ENCODE data around the gene ZBTB6.
"Not testable (repeated sequence)": the region's sequence is repeated elsewhere in the genome, so short reads cannot be mapped to it uniquely, and the experiment has no call there.

Gene ZBTB6

DNA sequence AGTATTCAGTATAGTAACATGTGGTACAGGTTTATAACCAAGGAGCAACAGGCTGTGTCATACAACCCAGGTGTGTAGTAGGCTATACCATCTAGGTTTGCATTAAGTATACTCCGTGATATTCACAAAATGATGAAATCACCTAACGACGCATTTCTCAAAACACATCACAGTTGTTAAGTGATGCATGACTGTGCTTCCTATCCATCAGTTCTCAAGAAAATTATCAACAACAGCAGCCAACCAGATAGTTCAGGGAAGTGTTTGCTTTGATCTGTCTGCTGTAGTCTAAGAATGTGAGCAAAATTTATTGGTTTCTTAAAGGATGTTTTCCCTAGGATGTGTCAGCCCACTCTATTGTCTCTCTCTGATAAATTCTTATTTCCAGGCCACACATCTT, 10.8 kb upstream of the ZBTB6 start:
- no peak for DNase-seq (ENCODE audit: low read depth, low spot score)

DNA sequence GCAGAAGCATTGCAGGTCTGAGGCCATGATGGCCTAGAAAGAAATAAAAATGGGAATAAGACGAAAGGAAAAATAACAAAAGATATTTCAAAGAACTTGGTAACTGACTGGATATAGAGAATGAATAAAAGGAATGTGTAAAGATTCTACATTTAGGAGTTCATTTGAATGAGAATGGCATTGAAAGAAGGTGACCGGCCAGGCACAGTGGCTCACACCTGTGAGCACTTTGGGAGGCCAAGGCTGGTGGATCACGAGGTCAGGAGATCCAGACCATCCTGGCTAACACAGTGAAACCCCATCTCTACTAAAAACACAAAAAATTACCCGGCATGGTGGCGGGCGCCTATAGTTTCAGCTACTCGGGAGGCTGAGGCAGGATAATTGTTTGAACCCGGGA, 9.6 kb upstream of the ZBTB6 start:
- no peak for DNase-seq (ENCODE audit: low read depth, low spot score)

DNA sequence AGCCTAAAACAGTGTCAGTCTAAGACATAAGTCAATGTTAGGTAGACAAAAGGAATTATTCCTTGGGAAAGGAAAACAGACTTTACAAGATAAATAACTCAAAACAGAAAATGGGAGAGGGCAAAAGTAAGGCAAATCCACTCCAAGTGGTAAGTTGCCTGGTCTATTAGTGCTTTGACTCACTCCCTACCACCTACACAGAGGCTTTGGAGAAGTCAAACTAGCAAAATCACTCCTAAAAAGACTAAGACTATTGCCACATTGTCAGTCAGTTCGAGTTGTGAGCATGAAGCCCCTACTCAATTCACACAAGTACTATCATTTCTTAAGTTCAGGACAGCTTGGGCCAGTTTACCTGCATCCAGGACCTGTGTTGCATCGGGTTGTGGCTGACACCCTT, 5.2 kb upstream of the ZBTB6 start:
- no peak for DNase-seq (ENCODE audit: low read depth, low spot score)

DNA sequence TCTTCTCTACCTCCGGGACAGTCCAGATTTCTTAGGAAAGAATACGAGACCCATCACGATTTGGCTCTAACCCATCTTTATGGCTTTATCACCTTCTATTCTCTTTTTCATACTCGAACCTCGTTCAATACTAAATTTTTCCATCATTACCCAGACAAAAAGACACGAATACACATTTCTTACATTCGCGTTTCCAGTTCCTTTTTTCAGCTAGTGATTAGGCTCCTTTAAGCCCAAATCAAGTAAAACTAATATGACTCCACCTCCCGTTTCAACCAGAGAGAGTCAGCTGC, 506 bp downstream of the ZBTB6 start:
- no peak for DNase-seq (ENCODE audit: low read depth, low spot score)

DNA sequence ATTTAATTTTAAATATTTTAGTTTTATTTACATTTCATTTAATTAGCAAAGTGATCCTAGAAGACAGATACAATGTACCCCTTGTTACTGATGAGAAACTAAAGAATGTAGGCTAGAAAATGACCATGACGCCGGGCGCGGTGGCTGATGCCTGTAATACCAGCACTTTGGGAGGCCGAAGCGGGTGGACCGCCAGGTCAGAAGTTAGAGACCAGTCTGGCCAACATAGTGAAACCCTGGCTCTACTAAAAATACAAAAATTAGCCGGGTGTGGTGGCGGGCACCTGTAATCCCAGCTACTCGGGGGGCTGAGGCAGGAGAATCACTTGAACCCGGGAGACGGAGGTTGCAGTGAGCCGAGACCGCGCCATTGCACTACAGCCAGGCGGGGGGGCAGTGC, 7.0 kb downstream of the ZBTB6 start:
- DNase-seq (ENCODE audit: low read depth, low spot score) = not testable (repeated sequence)

DNA sequence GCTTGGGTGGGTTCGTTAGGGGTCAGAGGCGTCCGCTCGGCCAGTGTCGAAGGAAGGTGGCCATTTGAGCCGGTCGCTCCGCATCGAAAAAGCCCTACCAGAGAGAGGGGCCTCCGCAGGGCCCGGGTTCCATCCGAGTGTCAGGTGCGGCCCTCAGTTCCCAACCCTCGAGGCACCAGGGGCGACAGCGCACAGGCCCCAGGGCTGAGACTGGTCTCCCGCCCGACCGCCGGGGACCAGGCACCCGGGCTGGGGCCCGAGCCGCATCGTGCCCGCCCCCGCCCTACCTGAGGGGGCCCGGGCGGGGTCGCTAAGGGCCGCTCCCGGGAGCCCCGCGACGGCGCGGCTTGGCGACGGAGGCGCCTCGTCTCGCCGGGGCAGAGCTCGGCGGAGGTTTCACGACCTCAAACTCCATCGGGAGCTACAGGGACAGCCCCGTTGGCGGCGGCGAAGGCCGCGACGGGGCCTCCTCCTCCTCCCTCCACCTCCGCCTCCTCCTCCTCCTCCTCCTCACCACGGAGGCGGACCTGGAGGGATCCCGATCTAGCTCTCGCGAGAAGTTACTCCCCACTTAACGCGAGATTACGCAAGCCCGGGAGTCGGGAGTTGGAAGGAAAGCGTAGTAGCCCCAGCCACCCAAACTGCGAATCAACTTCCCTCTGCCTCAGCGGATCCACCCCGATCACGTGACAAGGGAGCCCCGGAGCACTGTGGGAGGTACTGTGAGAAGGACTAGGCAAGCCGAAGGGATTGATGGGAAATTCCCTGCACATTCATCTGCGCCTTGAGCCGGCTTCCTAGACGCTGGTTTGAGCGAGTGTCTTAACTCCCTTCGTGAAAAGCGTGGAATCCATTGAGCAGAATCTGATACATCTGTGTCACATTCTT, 8.1 kb downstream of the ZBTB6 start, which contains the start of gene RC3H2:
Gene RC3H2, minus strand, starts transcription at position 537 of the 888 bp plus-strand sequence. CDS start 7,850 bp downstream, outside the sequence.
- peak; percentile 93 for DNase-seq (ENCODE audit: low read depth, low spot score)

DNA sequence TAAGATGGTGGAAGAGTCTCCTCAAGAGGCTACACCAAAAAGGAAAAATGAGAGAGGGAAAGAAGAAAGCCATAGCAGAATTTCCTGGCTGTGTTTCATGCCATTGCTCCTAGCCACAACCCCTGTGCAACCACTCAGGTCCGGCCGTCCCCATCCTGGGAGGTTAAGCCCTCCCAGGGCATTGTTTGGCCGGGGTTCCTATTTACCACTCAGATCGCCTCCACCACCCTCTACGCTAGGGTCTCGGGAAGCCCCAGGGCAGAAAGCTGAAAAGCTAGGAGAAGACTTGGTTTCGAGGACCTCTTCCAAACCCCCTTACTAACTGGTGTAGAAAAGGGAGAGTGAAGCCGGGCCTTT, 8.7 kb downstream of the ZBTB6 start:
- DNase-seq (ENCODE audit: low read depth, low spot score) = no peak

DNA sequence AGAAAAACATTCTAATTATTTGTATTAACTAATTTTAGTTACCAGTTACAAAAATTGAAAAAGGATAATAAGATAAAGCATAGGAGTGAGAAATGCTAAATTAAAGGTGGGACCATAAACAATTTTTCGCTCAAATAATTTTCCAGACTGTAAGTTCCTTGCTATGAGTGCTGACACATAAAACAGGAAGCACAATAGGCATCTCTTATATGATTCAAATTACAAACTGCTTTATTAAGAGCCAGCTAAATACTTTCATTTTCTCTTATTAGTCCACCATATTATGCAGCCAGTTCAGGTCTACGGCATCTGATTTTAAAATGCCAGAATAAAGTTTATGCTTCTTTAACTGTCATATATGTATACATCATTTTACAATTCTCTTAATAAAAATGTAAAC, 12.3 kb downstream of the ZBTB6 start:
- no peak for DNase-seq (ENCODE audit: low read depth, low spot score)

DNA sequence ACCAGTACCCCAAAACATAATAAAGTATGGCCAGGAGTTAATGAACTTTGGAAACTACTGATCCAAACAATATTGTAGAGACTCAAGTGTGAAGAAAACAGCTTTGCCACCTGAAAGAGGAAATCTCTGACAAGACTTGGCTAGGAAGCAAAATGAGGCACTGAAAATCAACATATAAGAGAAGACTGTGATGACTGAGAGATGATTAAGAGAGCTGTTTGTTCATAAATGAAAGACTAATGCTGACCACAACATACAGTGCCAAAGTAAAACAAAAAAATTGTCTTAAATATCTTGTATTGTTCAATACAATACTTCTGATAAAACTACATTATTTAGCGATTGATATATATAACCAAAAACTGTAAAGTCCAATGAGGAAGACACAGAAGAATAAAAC, 15.2 kb downstream of the ZBTB6 start:
- no peak for DNase-seq (ENCODE audit: low read depth, low spot score)

DNA sequence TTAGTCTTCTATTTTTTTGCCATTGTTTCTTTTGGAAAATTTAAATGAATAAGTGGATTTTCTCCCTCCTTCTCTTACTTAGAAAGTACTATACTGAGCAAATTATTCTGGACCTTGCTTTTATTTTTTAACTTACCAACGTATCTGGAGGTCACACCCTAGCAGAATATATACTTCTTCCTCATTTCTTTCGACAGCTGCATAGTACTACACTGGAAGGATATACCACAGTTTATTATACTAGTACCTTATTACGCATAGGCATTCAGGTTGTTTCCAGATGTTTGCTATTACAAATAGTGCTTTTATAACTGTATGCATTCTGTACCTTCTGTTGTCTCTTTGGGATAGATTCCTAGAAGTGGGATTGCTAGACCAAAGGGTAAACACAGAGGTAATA, 24.6 kb downstream of the ZBTB6 start:
- no peak for DNase-seq (ENCODE audit: low read depth, low spot score)

DNA sequence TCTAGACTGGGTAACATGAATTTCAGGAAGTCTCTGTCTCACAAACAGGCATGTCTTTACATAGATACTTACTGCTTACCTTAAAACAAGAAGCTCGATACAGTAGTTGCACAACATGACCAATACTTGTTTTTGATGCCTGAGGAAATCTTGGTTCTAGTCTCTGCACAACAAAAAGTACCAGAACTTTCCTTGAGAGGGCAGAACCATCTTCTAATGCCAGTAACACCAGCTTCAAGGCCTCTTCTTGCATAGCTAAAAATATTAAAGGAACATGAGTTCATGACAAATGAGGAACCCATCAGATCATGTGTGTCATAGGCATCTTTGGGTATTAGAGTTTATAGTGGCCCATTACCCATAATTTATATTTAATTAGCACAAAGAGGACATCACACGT, 30.0 kb downstream of the ZBTB6 start:
- DNase-seq (ENCODE audit: low read depth, low spot score) = no peak

DNA sequence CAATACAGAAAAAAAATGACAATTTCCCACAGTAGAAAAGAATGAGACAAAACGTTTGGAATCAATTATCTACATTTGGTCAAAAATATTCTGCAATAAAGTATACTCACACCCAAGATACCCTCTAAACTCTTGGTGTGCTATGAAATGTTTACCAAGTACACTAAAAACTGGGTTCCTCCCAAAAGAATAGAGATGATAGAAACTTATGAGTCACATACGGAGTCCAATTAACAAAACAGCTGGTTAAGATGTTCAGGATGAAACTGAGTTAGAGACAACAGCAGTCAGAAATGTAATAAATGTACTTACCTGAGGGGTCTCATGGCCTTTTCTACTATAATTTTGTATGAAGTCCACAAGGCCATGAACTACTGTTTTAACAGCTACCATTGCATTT, 33.7 kb downstream of the ZBTB6 start:
- no peak for DNase-seq (ENCODE audit: low read depth, low spot score)

DNA sequence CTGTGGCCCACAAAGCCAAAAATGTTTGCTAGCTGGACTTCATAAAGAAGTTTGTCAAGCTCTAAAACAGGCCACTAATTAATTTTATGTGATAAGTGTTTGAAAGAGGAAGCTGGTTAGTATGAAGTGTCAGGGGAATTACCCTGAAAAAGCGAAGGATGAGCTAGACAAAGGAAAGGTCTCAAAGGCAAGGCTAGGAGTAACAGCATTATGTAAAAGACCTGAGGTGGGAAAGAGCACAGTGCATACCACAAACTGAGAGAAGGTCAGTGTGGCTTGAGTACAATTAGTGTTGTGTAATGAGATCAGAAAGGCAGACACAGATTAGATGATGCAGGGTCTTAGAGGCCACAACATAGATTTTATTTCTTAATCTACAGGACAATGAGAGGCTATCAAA, 37.6 kb downstream of the ZBTB6 start:
- no peak for DNase-seq (ENCODE audit: low read depth, low spot score)

DNA sequence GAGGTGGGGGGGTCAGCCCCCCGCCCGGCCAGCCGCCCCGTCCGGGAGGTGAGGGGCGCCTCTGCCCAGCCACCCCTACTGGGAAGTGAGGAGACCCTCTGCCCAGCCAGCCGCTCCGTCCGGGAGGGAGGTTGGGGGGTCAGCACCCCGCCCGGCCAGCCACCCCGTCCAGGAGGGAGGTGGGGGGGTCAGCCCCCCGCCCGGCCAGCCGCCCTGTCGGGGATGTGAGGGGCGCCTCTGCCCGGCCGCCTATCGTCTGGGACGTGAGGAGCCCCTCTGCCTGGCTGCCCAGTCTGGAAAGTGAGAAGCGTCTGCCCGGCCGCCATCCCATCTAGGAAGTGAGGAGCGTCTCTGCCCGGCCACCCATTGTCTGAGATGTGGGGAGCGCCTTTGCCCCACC, 45.8 kb downstream of the ZBTB6 start:
- DNase-seq (ENCODE audit: low read depth, low spot score) = not testable (repeated sequence)

DNA sequence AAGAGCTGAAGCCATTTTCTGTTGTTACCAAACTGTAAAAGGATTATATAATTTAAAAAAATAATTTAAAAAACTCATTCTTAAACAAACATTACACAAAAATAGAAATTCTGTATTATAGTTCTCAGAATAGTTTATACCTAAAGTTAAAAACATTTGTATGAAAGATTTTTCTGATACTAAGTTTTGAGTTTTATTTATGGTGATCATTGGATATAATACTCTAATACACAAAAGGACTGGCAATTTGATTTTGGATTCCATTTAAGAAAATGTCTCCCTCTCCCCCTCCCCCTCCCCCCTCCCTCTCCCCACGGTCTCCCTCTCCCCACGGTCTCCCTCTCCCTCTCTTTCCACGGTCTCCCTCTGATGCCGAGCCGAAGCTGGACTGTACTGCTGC, 47.0 kb downstream of the ZBTB6 start:
- no peak for DNase-seq (ENCODE audit: low read depth, low spot score)

DNA sequence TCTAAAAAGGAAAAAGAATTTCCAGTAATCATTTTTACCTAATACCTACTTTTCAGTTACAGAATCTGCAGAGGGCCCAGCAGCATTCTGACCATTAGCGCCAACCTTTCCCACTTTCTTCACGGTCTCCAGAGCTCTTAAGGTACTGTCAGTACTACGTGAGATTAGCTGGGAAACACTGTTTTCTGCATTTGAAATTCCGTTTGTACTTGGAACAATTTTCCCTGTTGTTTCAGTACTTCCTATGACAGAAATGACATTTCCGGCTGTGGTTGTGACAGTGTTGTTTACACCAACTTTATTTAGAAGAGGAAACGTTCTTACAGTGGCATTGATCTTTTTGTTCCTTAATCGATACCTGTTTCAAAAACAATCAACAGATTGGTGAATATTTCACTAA, 47.8 kb downstream of the ZBTB6 start:
- DNase-seq (ENCODE audit: low read depth, low spot score) = no peak

DNA sequence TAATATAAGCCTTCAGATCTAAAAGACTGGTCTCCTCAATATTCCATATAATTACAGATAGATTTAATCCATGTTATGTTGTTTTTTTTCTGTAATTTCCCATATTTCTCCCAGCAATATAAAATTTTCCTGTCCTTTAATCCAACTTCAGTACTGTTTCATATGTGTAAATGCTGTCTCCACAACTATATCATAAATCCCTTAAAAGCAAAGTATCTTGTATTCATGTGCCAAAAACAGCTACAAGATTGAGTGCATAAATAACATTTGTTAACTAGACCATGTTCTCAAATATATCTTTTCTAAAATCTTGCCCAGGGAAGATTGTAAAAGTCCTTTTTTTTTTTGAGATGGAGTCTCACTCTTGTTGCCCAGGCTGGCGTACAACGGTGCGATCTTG, 49.7 kb downstream of the ZBTB6 start:
- no peak for DNase-seq (ENCODE audit: low read depth, low spot score)

DNA sequence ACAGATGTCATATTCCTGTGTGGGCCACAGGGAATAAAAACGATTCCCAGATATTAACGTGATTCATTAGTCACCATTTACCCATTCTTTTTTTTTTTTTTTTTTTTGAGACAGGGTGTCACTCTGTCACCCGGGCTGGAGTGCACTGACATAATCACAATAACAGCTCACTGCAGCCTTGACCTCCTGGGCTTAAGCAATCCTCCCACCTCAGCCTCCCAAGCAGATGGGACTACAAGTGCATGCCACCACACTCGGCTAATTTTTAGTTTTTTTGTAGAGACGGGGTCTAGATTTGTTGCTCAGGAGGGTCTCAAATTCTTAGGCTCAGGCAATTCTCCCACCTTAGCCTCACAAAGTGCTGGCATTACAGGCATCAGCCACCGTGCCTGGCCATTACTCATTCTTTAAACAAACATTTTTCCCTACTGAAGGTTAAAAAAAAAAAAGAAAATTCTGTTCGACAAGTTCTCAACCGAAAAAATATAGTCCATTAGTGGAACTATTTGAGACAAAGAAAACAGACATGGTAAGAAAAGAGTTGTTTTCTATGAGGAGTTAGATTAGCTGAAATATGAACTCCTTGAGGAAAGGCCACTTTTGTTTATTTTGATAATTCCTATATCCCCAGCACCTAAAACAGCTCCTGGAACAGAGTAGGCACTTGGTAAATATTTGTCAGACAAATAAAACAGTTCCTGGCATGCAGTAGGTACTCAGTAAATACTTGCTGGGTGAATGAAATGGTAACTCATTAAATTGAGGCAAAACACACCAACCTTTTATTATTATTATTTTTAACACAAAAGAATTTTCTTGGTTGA, 52.6 kb downstream of the ZBTB6 start:
- DNase-seq (ENCODE audit: low read depth, low spot score) = no peak
